RKO (cell line): ENCODE data around the gene NEMP1.
"Not testable (repeated sequence)": the region's sequence is repeated elsewhere in the genome, so short reads cannot be mapped to it uniquely, and the experiment has no call there.

Source experiments
- DNase-seq: peaks from one replicate; pipeline ENCODE4 v3.0.0-alpha.2; 2016; ENCODE audit warnings: low spot score

The NEMP1 gene

GRCh38 chr12:57090924-57091637 is 12.5 kb upstream of the NEMP1 start:
- DNase-seq, result no peak

GRCh38 chr12:57090490-57090889 is 11.9 kb upstream of the NEMP1 start:
- no peak for DNase-seq

- peak; percentile 65 for DNase-seq
Observed at GRCh38 chr12:57089271-57090245, 11.0 kb upstream of the NEMP1 start.

- peak; percentile 94 for DNase-seq
Observed at GRCh38 chr12:57088354-57089270, 10.0 kb upstream of the NEMP1 start, which contains the start of gene NAB2. Gene NAB2 (plus strand): TSS chr12:57089114. CDS start chr12:57089272, 158 bp downstream.

- peak; percentile 96 for DNase-seq
Observed at GRCh38 chr12:57087691-57088353, 9.2 kb upstream of the NEMP1 start.

GRCh38 chr12:57087010-57087690 is 8.6 kb upstream of the NEMP1 start:
- peak; percentile 92 for DNase-seq

- DNase-seq, result peak; percentile 83
Observed at GRCh38 chr12:57086493-57087009, 8.0 kb upstream of the NEMP1 start.

GRCh38 chr12:57085999-57086492 is 7.5 kb upstream of the NEMP1 start:
- no peak for DNase-seq

- no peak for DNase-seq
Observed at GRCh38 chr12:57080855-57081254, 2.3 kb upstream of the NEMP1 start.

- no peak for DNase-seq
Observed at GRCh38 chr12:57079821-57080220, 1.2 kb upstream of the NEMP1 start.

GRCh38 chr12:57073566-57074450 is 4.8 kb downstream of the NEMP1 start:
- DNase-seq, result not testable (repeated sequence)

- DNase-seq, result no peak
Observed at GRCh38 chr12:57072661-57073060, 5.9 kb downstream of the NEMP1 start.

- peak; percentile 84 for DNase-seq
Observed at GRCh38 chr12:57069523-57069922, 9.1 kb downstream of the NEMP1 start.

GRCh38 chr12:57066245-57066644 is 12.3 kb downstream of the NEMP1 start:
- DNase-seq, result no peak

- DNase-seq, result no peak
Observed at GRCh38 chr12:57063991-57064685, 14.5 kb downstream of the NEMP1 start.

GRCh38 chr12:57058454-57058853 is 20.1 kb downstream of the NEMP1 start:
- no peak for DNase-seq

- DNase-seq, result no peak
Observed at GRCh38 chr12:57057067-57057751, 21.4 kb downstream of the NEMP1 start.

- no peak for DNase-seq
Observed at GRCh38 chr12:57055824-57056223, 22.8 kb downstream of the NEMP1 start.
